22Rv1 (cell line): Measurements from ENCODE around the gene RAB11FIP3.

Source experiments
- H3K27ac ChIP-seq: fragments of 450-650 bp; 2 replicates; pipeline ENCODE4 v1.5.1; 2017
- ZFX ChIP-seq: fragments of 450-650 bp; IDR thresholded peaks from 2 replicates; pipeline ENCODE4 v1.6.1; 2017; ENCODE audit warnings: antibody characterized with exemption, borderline replicate concordance
- TF ChIP-seq, protein P1 (sequence below): fragments of 450-650 bp; IDR thresholded peaks from 2 replicates; pipeline ENCODE4 v1.5.1; 2017; ENCODE audit warnings: mild to moderate bottlenecking

Gene RAB11FIP3

GRCh38 chr16:397135-397661, 28.3 kb upstream of the RAB11FIP3 start, which contains the start of gene NME4:
Gene NME4 (plus strand): TSS chr16:397199. CDS start chr16:397223, 24 bp downstream.
- H3K27ac ChIP-seq: peak within 1 kb of the TSS; percentile 59
- TF ChIP-seq, protein P1, sequence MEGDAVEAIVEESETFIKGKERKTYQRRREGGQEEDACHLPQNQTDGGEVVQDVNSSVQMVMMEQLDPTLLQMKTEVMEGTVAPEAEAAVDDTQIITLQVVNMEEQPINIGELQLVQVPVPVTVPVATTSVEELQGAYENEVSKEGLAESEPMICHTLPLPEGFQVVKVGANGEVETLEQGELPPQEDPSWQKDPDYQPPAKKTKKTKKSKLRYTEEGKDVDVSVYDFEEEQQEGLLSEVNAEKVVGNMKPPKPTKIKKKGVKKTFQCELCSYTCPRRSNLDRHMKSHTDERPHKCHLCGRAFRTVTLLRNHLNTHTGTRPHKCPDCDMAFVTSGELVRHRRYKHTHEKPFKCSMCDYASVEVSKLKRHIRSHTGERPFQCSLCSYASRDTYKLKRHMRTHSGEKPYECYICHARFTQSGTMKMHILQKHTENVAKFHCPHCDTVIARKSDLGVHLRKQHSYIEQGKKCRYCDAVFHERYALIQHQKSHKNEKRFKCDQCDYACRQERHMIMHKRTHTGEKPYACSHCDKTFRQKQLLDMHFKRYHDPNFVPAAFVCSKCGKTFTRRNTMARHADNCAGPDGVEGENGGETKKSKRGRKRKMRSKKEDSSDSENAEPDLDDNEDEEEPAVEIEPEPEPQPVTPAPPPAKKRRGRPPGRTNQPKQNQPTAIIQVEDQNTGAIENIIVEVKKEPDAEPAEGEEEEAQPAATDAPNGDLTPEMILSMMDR: no peak
- no peak for TF ChIP-seq ZFX

DNA sequence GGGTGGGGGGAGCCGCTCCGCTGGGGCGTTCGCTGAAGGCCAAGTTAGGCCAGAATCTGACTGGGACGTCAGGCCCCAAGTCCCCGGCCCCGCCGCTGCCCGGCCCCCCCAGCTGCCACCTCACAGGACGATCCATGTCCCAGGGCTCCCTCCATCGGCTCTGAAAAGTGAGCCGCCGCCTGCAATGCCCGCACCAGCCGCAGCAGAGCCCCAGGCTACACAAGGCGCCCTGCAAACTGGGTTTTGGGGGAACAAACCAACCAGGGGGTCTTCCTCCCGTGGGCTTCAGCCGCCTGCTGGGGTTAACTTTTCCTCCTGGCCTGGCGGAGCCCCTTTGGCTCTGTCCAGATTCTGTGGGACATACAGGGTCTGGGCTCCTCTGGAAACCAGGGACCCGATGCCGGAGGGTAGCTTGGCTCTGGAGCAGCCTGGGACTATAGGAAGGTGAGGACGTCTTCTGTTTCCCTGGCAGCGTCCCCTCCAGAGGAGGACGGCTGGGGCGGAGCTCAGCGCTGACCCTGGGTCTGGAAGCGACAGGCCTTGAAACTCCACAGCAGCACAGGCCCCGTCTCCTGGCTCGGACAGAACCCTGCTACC, 27.6 kb upstream of the RAB11FIP3 start:
- peak overlapping the region; percentile 58 for H3K27ac ChIP-seq
- TF ChIP-seq, protein P1: 0 out of 2 replicates have a peak, but pooled peaks have one; percentile 10
- no peak for TF ChIP-seq ZFX

GRCh38 chr16:398561-399339, 26.7 kb upstream of the RAB11FIP3 start:
- TF ChIP-seq, protein P1: no peak
- TF ChIP-seq ZFX: no peak
- H3K27ac ChIP-seq: peak overlapping the region; percentile 96

DNA sequence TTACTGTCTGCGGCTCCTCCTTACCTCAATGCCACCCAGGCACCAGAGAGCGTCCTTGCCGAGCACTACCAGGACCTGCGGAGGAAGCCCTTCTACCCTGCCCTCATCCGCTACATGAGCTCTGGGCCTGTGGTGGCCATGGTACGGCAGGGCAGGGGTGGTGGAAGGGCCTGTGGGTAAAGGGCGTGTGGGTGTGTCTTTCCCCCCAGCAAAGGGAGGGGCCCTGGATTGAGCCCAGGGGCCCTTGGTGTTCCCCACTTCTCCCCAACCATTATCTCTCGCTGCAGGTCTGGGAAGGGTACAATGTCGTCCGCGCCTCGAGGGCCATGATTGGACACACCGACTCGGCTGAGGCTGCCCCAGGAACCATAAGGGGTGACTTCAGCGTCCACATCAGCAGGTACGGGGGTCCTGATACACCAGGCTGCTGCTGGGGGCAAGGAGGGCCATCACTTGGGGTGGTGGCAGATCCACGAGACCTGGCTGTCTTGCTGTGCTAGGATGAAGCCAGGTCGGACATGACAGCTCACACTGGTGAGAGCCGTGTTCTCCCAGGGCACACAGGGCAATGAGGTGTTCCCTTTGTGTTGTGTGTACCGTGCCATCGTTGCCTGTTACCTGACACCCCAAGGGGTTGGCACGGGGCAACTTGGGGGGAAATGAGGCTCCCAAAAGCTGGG, 26.0 kb upstream of the RAB11FIP3 start:
- H3K27ac ChIP-seq: peak overlapping the region; percentile 96; the same call in 1 of the 2 replicates

DNA sequence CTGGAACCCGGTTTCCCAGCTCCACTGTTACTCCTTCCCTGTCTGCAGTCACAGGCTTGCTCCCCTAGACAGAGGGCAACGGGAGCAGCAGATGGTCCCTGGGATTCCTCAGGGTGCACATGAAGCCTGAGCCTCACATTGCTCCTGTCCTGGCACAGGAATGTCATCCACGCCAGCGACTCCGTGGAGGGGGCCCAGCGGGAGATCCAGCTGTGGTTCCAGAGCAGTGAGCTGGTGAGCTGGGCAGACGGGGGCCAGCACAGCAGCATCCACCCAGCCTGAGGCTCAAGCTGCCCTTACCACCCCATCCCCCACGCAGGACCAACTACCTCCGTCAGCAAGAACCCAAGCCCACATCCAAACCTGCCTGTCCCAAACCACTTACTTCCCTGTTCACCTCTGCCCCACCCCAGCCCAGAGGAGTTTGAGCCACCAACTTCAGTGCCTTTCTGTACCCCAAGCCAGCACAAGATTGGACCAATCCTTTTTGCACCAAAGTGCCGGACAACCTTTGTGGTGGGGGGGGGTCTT, 25.3 kb upstream of the RAB11FIP3 start:
- H3K27ac ChIP-seq: peak overlapping the region; percentile 96
- TF ChIP-seq, protein P1: no peak
- TF ChIP-seq ZFX: no peak

More for the DNA sequence above, 26.0 kb upstream of the RAB11FIP3 start:
- TF ChIP-seq ZFX: no peak
- TF ChIP-seq, protein P1: no peak

- TF ChIP-seq ZFX: no peak
- TF ChIP-seq, protein P1: peak; percentile 74
- peak within 1 kb of the TSS; percentile 96 for H3K27ac ChIP-seq
These were observed 23.7 kb upstream of the RAB11FIP3 start, which contains the start of gene DECR2 for GRCh38 chr16:401468-402348. Gene DECR2 (plus strand): TSS chr16:401885. CDS start chr16:401964, 79 bp downstream.
